Left lung (tissue), 10 donors: Measurements from ENCODE around the gene AP2A2. TPM values are rescaled to one million over a fixed set of nuclear protein-coding genes. Genes with fewer than 3 reads are reported as not detected.
A peak's percentile ranks its signal among the peaks of the same experiment; 100 is the strongest.

Source experiments
- ATAC-seq: fragments of 200-7000 bp; cut with Tn5 transposase; one replicate; pipeline ENCODE4 v1.9.1; 2020; ENCODE audit warnings: moderate library complexity
- DNase-seq, 4 donors: peaks; one replicate each; pipeline ENCODE4 v3.0.0-alpha.2; 2013 to 2020
- H3K27ac ChIP-seq, 2 donors: fragments of 200-600 bp; sonication (generic) in 1 of 2; one replicate each; pipeline versions ENCODE4 v1.5.0 to v1.8.0; 2020 to 2021
- H3K27me3 ChIP-seq, 2 donors: fragments of 200-600 bp; sonication (generic) in 1 of 2; one replicate each; pipeline versions ENCODE4 v1.5.0 to v1.8.0; 2020 to 2021
- H3K36me3 ChIP-seq, 2 donors: fragments of 200-600 bp; sonication (generic) in 1 of 2; one replicate each; pipeline versions ENCODE4 v1.5.0 to v1.8.0; 2020 to 2021
- H3K4me1 ChIP-seq, 2 donors: fragments of 200-600 bp; one replicate each; pipeline ENCODE4 v1.8.0; 2021
- H3K4me3 ChIP-seq, 2 donors: fragments of 200-600 bp; sonication (generic) in 1 of 2; one replicate each; pipeline versions ENCODE4 v1.5.0 to v1.8.0; 2020 to 2021; ENCODE audit warnings: mild to moderate bottlenecking in 1 of 2
- H3K9me3 ChIP-seq, 2 donors: fragments of 200-600 bp; sonication (generic) in 1 of 2; one replicate each; pipeline versions ENCODE4 v1.5.0 to v1.8.0; 2020 to 2021
- intact Hi-C, 2 donors: fragments of 100-400 bp; cut with DNase I; formaldehyde crosslinking; loops; one replicate each; pipeline versions ENCODE4 v1.11.2 to v1.14.2; 2022
- polyA plus RNA-seq, 6 donors: library from polyadenylated mRNA; unstranded; fragments of 120-200 nt; gene quantifications; one replicate each; pipeline ENCODE4 v1.2.1, GENCODE V29; 2013; ENCODE audit not compliant: insufficient read length in 6 of 6
- total RNA-seq, 2 donors: library from RNA; stranded (reverse); fragmentation: NEBNext Ultra II Directional; extraction: Animal tissue kit (Norgen Biotek cat#: 25700); gene quantifications; one replicate each; pipeline ENCODE4 v1.2.1, GENCODE V29; 2021
- TF ChIP-seq, protein P1 (sequence below), 2 donors: fragments of 200-600 bp; sonication (generic) in 1 of 2; IDR thresholded peaks; one replicate each; pipeline versions ENCODE4 v1.5.0 to v1.8.0; 2021; ENCODE audit warnings: antibody characterized with exemption in 2 of 2
- donor health status: DM: no; HTN: yes; CAD: no.
- donor health status: DM: no; HTN: no; CAD: no.

Gene AP2A2
- total and polyA plus RNA-seq, 8 donors = 77.0 to 98.4 (median 83.0) TPM

DNA sequence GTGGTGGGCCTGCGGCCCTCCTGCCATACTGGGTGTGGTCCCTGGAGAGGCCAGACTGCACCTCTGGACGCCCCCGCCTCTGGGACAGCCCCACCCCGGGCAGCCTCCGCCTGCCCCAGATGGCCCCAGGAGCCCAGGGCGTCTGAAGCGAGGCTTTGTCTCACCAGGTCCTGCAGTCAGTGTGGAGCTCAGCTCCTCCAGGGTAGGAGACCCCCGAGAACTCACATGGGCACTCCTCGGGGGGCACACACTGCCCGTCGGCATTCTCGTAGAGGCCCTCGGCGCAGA lies 100.4 kb downstream of the AP2A2 start:
- H3K36me3 ChIP-seq = no peaks in the 10 kb centered on the region
- no peak overlapping the region for H3K4me3 ChIP-seq
- DNase-seq (no peak), ATAC-seq (no peak)
- H3K27ac ChIP-seq = no peak overlapping the region
- intact Hi-C loops = no loop called here
- H3K27me3 ChIP-seq = peaks cover 0 to 22% of the 10 kb centered on the region in 2 donors
- no peaks in the 10 kb centered on the region for H3K4me1 ChIP-seq
- H3K9me3 ChIP-seq = no peaks in the 10 kb centered on the region
- TF ChIP-seq, protein P1, sequence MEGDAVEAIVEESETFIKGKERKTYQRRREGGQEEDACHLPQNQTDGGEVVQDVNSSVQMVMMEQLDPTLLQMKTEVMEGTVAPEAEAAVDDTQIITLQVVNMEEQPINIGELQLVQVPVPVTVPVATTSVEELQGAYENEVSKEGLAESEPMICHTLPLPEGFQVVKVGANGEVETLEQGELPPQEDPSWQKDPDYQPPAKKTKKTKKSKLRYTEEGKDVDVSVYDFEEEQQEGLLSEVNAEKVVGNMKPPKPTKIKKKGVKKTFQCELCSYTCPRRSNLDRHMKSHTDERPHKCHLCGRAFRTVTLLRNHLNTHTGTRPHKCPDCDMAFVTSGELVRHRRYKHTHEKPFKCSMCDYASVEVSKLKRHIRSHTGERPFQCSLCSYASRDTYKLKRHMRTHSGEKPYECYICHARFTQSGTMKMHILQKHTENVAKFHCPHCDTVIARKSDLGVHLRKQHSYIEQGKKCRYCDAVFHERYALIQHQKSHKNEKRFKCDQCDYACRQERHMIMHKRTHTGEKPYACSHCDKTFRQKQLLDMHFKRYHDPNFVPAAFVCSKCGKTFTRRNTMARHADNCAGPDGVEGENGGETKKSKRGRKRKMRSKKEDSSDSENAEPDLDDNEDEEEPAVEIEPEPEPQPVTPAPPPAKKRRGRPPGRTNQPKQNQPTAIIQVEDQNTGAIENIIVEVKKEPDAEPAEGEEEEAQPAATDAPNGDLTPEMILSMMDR (IDR thresholded peaks at IDR 0.05) = no peak

DNA sequence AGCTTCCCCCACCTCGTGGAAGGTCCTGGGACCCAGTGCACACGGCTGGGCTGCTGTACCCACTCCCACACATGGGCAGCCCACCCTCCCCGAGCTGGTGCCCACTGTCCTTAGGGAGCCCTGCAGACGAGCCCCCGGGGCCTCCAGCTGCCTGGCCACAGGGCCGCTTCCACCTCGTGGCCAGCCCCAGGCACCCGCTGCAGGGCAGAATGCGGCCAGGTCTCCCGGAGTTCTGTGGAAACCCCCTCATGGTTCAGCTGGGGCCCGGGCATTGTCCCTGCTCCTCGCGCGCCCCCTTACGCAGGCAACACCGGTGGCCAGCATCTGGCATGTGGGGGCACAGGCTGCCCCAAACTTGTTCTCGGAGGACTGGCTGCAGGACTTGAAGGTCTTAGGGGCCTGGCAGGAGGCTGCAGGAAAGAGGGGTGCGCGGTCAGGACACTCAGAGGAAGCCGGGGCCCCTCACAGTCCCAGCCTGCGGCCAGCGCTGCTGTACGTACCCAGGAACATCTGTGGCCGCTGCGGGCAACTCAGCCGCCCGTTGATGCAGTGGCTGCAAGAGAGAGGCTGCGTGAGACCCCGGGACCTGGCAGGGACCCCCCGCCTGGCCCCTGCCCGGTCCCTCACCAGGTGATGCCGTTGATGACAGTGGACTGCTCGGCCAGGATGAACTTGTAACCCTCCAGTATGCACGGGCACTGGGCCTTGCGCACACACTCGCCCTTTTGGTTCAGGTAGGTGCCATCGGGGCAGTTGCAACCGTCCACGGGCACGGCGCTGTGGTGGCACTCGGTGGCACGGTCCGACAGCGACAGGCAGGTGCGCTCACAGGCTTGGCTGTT lies 101.2 kb downstream of the AP2A2 start:
- no peaks in the 10 kb centered on the region for H3K36me3 ChIP-seq
- no peaks in the 10 kb centered on the region for H3K9me3 ChIP-seq
- TF ChIP-seq, protein P1 (IDR thresholded peaks at IDR 0.05) = no peak
- no peak overlapping the region for H3K27ac ChIP-seq
- H3K27me3 ChIP-seq = peaks cover 0 to 27% of the 10 kb centered on the region in 2 donors
- no peak for ATAC-seq
- no peak overlapping the region for H3K4me3 ChIP-seq
- H3K4me1 ChIP-seq = no peaks in the 10 kb centered on the region
- intact Hi-C loops = no loop called here
- DNase-seq = peak in 1 of 4 donors; percentile 77

DNA sequence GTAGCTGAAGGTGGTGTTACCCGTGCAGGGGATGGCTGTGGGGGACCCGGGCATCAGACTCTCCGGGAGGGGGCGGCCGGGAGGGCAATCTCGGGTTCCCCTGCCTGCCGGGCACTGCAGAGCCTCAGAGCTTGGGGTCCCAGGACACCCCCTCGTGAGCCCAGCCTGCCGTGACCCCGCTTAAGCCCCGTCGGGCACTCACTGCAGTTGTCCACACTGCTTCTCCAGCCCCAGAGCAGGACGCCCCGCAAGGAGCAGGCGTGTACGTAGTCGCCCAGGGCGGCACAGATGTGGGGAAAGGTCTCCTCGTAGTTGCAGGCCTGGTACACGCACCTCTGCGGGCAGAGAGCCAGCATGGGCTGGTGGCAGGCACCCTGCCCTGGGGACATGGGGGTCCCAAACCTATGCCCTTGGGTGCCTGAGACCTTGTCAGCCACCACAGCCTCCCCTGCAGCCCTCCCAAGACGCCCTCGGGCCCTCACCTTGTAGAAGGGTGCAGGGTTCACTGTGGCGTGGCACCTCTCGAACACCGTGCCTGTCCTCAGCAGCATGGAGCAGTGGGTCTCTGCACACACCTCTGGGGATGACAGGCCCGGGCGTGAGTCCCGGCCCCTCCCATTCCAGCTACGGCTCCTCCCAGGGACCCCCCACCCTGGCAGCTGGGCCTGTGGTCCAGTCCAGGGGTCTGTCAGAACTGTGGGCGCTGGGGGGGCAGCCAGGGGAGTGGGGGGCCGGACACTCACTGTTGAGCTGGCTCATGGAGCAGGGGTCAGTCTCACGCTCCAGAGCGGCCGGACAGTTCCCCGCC lies 102.0 kb downstream of the AP2A2 start:
- ATAC-seq (no peak), DNase-seq (peak in 1 of 4 donors; percentile 79)
- Histone ChIP-seq H3K4me1 (no peaks in the 10 kb centered on the region), H3K4me3 (no peak overlapping the region), H3K27ac (no peak overlapping the region), H3K27me3 (peaks cover 0 to 27% of the 10 kb centered on the region in 2 donors), H3K9me3 (no peaks in the 10 kb centered on the region), H3K36me3 (no peaks in the 10 kb centered on the region)
- TF ChIP-seq, protein P1 (IDR thresholded peaks at IDR 0.05) = no peak
- intact Hi-C loops = no loop called here

DNA sequence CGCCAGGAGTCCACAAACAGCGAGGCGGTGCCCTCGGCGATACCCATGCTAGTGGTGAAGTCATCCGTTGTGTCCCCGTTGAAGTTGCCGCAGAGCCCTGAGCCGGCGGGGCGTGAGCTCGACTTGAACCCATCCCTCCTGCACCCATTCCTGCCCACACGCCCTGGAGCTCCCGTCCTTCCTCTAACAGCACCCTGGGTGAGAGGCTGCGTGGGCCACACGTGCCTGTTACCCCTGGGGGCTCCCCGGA lies 102.5 kb downstream of the AP2A2 start:
- ATAC-seq (no peak), DNase-seq (peak in 1 of 4 donors; percentile 74)
- Histone ChIP-seq H3K36me3 (no peaks in the 10 kb centered on the region), H3K9me3 (no peaks in the 10 kb centered on the region), H3K4me3 (no peak overlapping the region), H3K4me1 (no peaks in the 10 kb centered on the region), H3K27ac (no peak overlapping the region), H3K27me3 (peaks cover 0 to 27% of the 10 kb centered on the region in 2 donors)
- TF ChIP-seq, protein P1 (IDR thresholded peaks at IDR 0.05) = no peak
- intact Hi-C loops = no loop called here

DNA sequence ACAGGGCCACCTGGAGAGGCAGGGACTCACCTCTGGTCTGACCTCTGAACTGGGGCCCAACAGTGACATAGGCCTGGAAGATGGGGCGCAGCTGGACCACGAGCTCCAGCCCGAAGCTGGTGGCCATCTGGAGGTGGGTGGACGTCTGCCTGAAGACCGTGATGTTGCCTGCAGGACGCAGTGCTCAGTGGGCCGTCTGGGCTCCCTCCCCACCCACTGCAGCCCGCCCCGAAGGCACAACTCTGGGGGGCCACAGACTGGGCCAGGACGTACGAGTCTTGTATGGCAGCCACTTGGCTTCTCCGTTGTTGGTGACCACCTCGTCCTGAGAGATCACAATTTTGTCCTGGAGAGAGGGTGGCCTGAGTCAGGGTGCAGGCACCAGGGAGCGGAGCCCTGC lies 102.9 kb downstream of the AP2A2 start:
- H3K4me1 ChIP-seq = no peaks in the 10 kb centered on the region
- TF ChIP-seq, protein P1 (IDR thresholded peaks at IDR 0.05) = no peak
- intact Hi-C loops = no loop called here
- H3K9me3 ChIP-seq = no peaks in the 10 kb centered on the region
- no peak overlapping the region for H3K4me3 ChIP-seq
- ATAC-seq (no peak), DNase-seq (no peak)
- H3K27me3 ChIP-seq = peaks cover 0 to 27% of the 10 kb centered on the region in 2 donors
- no peak overlapping the region for H3K27ac ChIP-seq
- H3K36me3 ChIP-seq = no peaks in the 10 kb centered on the region
